Measurements from ENCODE around the gene TP53INP2. TPM values are rescaled to one million over a fixed set of nuclear protein-coding genes. Genes with fewer than 3 reads are reported as not detected.
A peak's percentile ranks its signal among the peaks of the same experiment; 100 is the strongest.
"Not testable (repeated sequence)": the region's sequence is repeated elsewhere in the genome, so short reads cannot be mapped to it uniquely, and the experiment has no call there.

Gene TP53INP2
- total RNA-seq, 1 donor from 2014 or later: 178 TPM

DNA sequence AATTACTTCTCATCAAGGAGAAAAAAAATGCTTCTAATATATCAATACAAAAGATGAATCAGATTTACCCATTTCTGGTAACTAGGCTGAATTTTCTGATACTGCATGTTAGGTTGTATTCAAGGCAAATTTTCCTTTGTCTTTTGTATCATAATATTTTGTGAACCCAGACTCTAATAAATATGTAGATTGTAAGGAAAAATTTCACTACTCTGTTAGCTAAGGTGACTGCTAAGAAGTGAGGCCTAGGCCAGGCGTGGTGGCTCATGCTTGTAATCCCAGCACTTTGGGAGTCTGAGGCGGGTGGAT lies 12.7 kb downstream of the TP53INP2 start:
- TF ChIP-seq, protein P1, sequence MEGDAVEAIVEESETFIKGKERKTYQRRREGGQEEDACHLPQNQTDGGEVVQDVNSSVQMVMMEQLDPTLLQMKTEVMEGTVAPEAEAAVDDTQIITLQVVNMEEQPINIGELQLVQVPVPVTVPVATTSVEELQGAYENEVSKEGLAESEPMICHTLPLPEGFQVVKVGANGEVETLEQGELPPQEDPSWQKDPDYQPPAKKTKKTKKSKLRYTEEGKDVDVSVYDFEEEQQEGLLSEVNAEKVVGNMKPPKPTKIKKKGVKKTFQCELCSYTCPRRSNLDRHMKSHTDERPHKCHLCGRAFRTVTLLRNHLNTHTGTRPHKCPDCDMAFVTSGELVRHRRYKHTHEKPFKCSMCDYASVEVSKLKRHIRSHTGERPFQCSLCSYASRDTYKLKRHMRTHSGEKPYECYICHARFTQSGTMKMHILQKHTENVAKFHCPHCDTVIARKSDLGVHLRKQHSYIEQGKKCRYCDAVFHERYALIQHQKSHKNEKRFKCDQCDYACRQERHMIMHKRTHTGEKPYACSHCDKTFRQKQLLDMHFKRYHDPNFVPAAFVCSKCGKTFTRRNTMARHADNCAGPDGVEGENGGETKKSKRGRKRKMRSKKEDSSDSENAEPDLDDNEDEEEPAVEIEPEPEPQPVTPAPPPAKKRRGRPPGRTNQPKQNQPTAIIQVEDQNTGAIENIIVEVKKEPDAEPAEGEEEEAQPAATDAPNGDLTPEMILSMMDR (IDR thresholded peaks at IDR 0.05; ENCODE audit: partially characterized antibody, unreplicated experiment): no peak
- H3K4me3 Mint-ChIP-seq (ENCODE audit: unreplicated experiment): no peak overlapping the region
- H3K9me3 Mint-ChIP-seq (ENCODE audit: unreplicated experiment): peaks cover 4% of the 10 kb centered on the region
- no peak overlapping the region for H3K27ac Mint-ChIP-seq (ENCODE audit: unreplicated experiment)
- peaks cover 3% of the 10 kb centered on the region for H3K27me3 Mint-ChIP-seq (ENCODE audit: unreplicated experiment)
- peaks cover 4% of the 10 kb centered on the region for H3K4me1 Mint-ChIP-seq (ENCODE audit: low read depth, unreplicated experiment)
- no peak for DNase-seq
- H3K36me3 Mint-ChIP-seq (ENCODE audit: unreplicated experiment): no peaks in the 10 kb centered on the region

DNA sequence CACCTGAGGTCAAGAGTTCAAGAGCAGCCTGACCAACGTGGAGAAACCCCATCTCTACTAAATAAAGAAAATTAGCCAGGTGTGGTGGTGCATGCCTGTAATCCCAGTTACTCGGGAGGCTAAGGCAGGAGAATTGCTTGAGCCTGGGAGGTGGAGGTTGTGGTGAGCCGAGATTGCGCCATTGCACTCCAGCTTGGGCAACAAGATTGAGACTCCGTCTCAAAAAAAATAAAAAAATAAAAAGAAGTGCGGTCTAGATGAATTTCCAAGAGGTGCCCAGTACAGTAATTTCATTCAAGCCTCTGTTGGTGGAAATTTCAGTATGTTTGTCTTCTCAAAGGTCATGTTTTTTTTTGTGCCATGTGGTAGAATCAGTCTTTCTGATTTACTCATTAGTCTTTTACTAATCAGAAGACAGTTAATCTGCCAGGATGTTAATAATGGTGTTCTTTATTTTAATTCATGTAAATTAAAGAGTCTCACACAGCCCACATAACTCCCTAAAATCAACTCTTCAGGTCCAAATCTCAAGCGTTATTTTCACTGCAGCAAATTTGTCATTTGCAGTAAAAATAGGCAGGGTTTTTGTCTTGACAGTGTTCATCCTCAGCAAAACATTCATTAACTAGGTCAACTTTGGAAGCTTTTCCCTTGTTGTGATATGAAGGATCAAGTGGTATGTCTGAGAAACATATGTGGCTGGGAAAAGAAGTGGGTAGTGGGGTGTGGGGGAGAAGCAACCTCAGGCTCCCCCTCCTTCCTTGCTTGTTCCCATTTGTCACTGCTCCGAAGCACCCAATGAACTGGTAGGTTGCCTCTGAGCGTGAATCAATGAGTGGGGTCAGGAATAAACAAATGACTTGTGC lies 13.3 kb downstream of the TP53INP2 start:
- Mint-ChIP-seq H3K4me1 (ENCODE audit: low read depth, unreplicated experiment) (peaks cover 4% of the 10 kb centered on the region), H3K36me3 (ENCODE audit: unreplicated experiment) (no peaks in the 10 kb centered on the region), H3K27ac (ENCODE audit: unreplicated experiment) (peak overlapping the region; percentile 22), H3K27me3 (ENCODE audit: unreplicated experiment) (peaks cover 3% of the 10 kb centered on the region), H3K9me3 (ENCODE audit: unreplicated experiment) (peaks cover 1% of the 10 kb centered on the region), H3K4me3 (ENCODE audit: unreplicated experiment) (no peak overlapping the region)
- TF ChIP-seq, protein P1 (IDR thresholded peaks at IDR 0.05; ENCODE audit: partially characterized antibody, unreplicated experiment): no peak
- no peak for DNase-seq

DNA sequence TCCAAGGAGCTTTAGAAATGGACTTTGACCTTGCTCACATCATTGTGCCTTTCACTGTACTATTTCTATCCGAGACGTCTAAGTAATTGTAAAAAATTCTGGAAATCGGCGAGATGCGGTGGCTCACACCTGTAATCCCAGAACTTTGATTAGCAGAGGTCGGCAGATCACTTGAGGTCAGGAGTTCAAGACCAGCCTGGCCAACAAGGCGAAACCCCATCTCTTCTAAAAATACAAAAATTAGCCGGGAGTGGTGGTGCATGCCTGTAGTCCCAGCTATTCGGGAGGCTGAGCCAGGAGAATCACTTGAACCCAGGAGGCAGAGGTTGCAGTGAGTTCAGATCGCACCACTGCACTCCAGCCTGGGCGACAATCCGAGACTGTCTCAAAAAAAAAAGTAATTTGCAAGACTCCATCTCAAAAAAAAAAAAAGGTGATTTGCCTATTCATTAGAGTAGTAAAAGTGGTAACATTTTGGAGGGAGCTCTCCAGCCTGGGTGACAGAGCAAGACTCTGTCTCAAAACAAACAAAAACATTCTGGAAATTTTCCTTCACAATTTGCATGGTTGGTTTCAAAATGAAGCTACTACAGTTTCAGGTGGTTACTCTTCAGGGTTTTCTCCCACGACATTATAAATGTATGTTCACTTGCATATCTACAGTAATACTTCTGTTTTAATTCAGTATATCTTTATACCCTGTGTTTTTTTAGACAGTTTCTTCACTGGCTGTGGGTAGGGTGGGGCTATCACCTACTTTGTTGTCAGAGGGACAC lies 15.3 kb downstream of the TP53INP2 start:
- not testable (repeated sequence) for H3K4me1 Mint-ChIP-seq (ENCODE audit: low read depth, unreplicated experiment); H3K4me3 Mint-ChIP-seq (ENCODE audit: unreplicated experiment); DNase-seq; H3K27me3 Mint-ChIP-seq (ENCODE audit: unreplicated experiment); H3K9me3 Mint-ChIP-seq (ENCODE audit: unreplicated experiment); H3K36me3 Mint-ChIP-seq (ENCODE audit: unreplicated experiment); H3K27ac Mint-ChIP-seq (ENCODE audit: unreplicated experiment)

DNA sequence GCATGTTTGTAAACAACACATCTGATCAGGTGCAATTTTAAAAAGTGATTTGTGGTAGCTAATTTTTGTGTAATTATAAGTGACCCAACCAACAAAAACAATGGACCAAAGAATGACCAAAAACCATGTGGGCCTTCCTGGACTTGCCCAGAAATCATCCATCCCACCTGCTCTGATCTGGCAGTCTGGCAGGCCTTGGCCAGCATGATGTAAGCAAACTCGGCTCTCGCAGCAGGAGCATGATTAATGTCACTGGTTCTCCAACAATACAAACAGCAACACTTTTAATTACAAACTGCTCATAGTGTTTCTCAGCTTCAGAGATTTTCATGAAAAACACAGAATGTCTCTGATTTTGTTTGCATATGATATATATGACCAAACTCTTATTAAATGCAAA lies 16.1 kb downstream of the TP53INP2 start:
- H3K27ac Mint-ChIP-seq (ENCODE audit: unreplicated experiment): no peak overlapping the region
- no peak for DNase-seq
- H3K36me3 Mint-ChIP-seq (ENCODE audit: unreplicated experiment): peaks cover under 1% of the 10 kb centered on the region
- no peaks in the 10 kb centered on the region for H3K27me3 Mint-ChIP-seq (ENCODE audit: unreplicated experiment)
- H3K4me3 Mint-ChIP-seq (ENCODE audit: unreplicated experiment): no peak overlapping the region
- TF ChIP-seq, protein P1 (IDR thresholded peaks at IDR 0.05; ENCODE audit: partially characterized antibody, unreplicated experiment): no peak
- H3K4me1 Mint-ChIP-seq (ENCODE audit: low read depth, unreplicated experiment): no peaks in the 10 kb centered on the region
- H3K9me3 Mint-ChIP-seq (ENCODE audit: unreplicated experiment): peaks cover 1% of the 10 kb centered on the region

DNA sequence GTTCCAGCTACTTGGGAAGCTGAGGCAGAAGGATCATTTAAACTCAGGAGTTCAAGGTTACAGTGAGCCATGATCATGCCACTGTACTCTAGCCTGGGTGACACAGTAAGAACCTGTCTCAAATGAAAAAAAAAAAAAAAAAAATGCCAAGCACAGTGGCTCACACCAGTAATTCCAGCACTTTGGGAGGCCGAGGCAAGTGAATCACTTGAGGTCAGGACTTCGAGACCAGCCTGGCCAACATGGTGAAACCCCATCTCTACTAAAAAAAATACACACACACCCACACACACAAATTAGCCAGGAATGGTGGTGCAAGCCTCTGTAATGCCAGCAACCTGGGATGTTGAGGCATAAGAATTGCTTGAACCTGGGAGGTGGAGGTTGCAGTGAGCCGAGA lies 18.4 kb downstream of the TP53INP2 start:
- not testable (repeated sequence) for H3K4me1 Mint-ChIP-seq (ENCODE audit: low read depth, unreplicated experiment); H3K4me3 Mint-ChIP-seq (ENCODE audit: unreplicated experiment); H3K27me3 Mint-ChIP-seq (ENCODE audit: unreplicated experiment); H3K27ac Mint-ChIP-seq (ENCODE audit: unreplicated experiment); DNase-seq; H3K9me3 Mint-ChIP-seq (ENCODE audit: unreplicated experiment)
- peaks cover 10% of the 10 kb centered on the region for H3K36me3 Mint-ChIP-seq (ENCODE audit: unreplicated experiment)

DNA sequence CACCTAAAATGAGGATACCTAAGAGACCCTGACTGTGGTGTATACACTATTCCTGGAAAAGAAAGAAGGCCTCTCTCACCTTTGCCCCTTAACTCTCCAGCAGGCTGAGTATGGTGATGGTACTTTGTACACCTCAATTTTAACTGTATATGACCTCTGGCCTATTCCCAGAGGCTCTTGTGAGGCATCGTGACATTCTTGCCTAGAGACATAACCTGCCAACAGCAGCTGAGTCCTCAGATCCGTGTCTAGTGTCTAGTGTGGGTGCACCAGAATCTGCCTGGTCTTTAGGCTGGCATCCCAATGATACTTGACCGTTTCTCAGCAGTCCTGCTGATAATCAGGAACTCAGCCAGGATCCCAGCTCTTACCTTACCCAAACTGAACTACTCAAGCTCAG lies 20.0 kb downstream of the TP53INP2 start:
- Mint-ChIP-seq H3K27me3 (ENCODE audit: unreplicated experiment) (no peaks in the 10 kb centered on the region), H3K4me1 (ENCODE audit: low read depth, unreplicated experiment) (no peaks in the 10 kb centered on the region), H3K36me3 (ENCODE audit: unreplicated experiment) (peaks cover 10% of the 10 kb centered on the region), H3K27ac (ENCODE audit: unreplicated experiment) (no peak overlapping the region), H3K4me3 (ENCODE audit: unreplicated experiment) (no peak overlapping the region), H3K9me3 (ENCODE audit: unreplicated experiment) (peaks cover 1% of the 10 kb centered on the region)
- DNase-seq: no peak
- TF ChIP-seq, protein P1 (IDR thresholded peaks at IDR 0.05; ENCODE audit: partially characterized antibody, unreplicated experiment): no peak
